ENCODE results near the gene EXO1.
"Not testable (repeated sequence)": the region's sequence is repeated elsewhere in the genome, so short reads cannot be mapped to it uniquely, and the experiment has no call there.

Gene EXO1

GRCh38 chr1:241847796-241848685, at the start of gene EXO1:
TSS of gene EXO1 (plus strand) at chr1:241848204. CDS start at chr1:241850426, 2,222 bp downstream.
- DNase-seq, result peak; percentile 89

- no peak for DNase-seq
These were observed 48.6 kb upstream of the EXO1 start for GRCh38 chr1:241799416-241799815.

- no peak for DNase-seq
These were observed 47.4 kb upstream of the EXO1 start for GRCh38 chr1:241800640-241801039.

GRCh38 chr1:241802863-241803262, 45.1 kb upstream of the EXO1 start:
- no peak for DNase-seq

GRCh38 chr1:241804706-241805105, 43.3 kb upstream of the EXO1 start:
- not testable (repeated sequence) for DNase-seq

- DNase-seq, result no peak
These were observed 39.7 kb upstream of the EXO1 start for GRCh38 chr1:241808265-241808664.

GRCh38 chr1:241810769-241811405, 37.1 kb upstream of the EXO1 start:
- no peak for DNase-seq

GRCh38 chr1:241813768-241814320, 34.2 kb upstream of the EXO1 start:
- DNase-seq, result no peak

- no peak for DNase-seq
These were observed 32.0 kb upstream of the EXO1 start for GRCh38 chr1:241816008-241816407.

GRCh38 chr1:241817331-241817792, 30.6 kb upstream of the EXO1 start:
- DNase-seq, result no peak

- no peak for DNase-seq
These were observed 29.9 kb upstream of the EXO1 start for GRCh38 chr1:241817956-241818612.

- DNase-seq, result no peak
These were observed 28.6 kb upstream of the EXO1 start for GRCh38 chr1:241819340-241819866.

- DNase-seq, result no peak
These were observed 26.6 kb upstream of the EXO1 start for GRCh38 chr1:241821363-241821762.

GRCh38 chr1:241822846-241823245, 25.2 kb upstream of the EXO1 start:
- DNase-seq, result no peak

GRCh38 chr1:241823925-241824324, 24.1 kb upstream of the EXO1 start:
- DNase-seq, result no peak

- DNase-seq, result no peak
These were observed 22.4 kb upstream of the EXO1 start for GRCh38 chr1:241825581-241825980.

GRCh38 chr1:241826613-241827012, 21.4 kb upstream of the EXO1 start:
- DNase-seq, result not testable (repeated sequence)

GRCh38 chr1:241827264-241827663, 20.7 kb upstream of the EXO1 start:
- DNase-seq, result no peak

- no peak for DNase-seq
These were observed 19.5 kb upstream of the EXO1 start for GRCh38 chr1:241828463-241829021.

- no peak for DNase-seq
These were observed 18.5 kb upstream of the EXO1 start for GRCh38 chr1:241829468-241829867.

GRCh38 chr1:241834733-241835377, 13.1 kb upstream of the EXO1 start:
- DNase-seq, result no peak

GRCh38 chr1:241836941-241837340, 11.1 kb upstream of the EXO1 start:
- DNase-seq, result no peak

All from NCI-H1048 (cell line).